Tibial artery (tissue), 4 donors: ENCODE measurements around the gene PCDH9.

Experiments used
- DNase-seq, 2 donors: peaks; one replicate each; pipeline ENCODE4 v3.0.0-alpha.2; 2019
- H3K27ac ChIP-seq, 2 donors: fragments of 200-600 bp; sonication (generic) in 1 of 2; 1 replicate in 1 of 2; 2 replicates in 1 of 2; pipeline ENCODE4 v1.5.1; 2018 to 2019; ENCODE audit warnings: mild to moderate bottlenecking in 1 of 2
- H3K27me3 ChIP-seq, 2 donors: fragments of 200-600 bp; sonication (generic) in 1 of 2; one replicate each; pipeline versions ENCODE4 v1.5.1 to v1.6.0; 2016 to 2019
- H3K36me3 ChIP-seq, 3 donors: fragments of 200-600 bp; sonication (generic) in 2 of 3; one replicate each; pipeline ENCODE4 v1.5.1; 2016 to 2019; ENCODE audit warnings: mild to moderate bottlenecking in 2 of 3
- H3K4me1 ChIP-seq, 4 donors: fragments of 200-600 bp; sonication (generic) in 2 of 4; 1 replicate in 3 of 4; 2 replicates in 1 of 4; pipeline ENCODE4 v1.5.1; 2016 to 2019
- H3K4me3 ChIP-seq, 2 donors: fragments of 200-600 bp; sonication (generic) in 1 of 2; 1 replicate in 1 of 2; 2 replicates in 1 of 2; pipeline ENCODE4 v1.5.1; 2018 to 2019; ENCODE audit warnings: mild to moderate bottlenecking in 2 of 2
- H3K9me3 ChIP-seq, 3 donors: fragments of 200-600 bp; sonication (generic) in 1 of 3; one replicate each; pipeline ENCODE4 v1.5.1; 2016 to 2019
- intact Hi-C: fragments of 100-400 bp; cut with DNase I; formaldehyde crosslinking; loops from one replicate; pipeline ENCODE4 v1.15.0; 2023; ENCODE audit warnings: low total_unique reads
- TF ChIP-seq, protein P1 (sequence below), 2 experiments: fragments of 200-600 bp in 1 of 2; fragments of 450-650 bp in 1 of 2; IDR thresholded peaks; one replicate each; pipeline ENCODE4 v1.5.1; 2017 to 2019; ENCODE audit warnings: antibody characterized with exemption in 2 of 2, mild to moderate bottlenecking in 1 of 2, moderate library complexity in 1 of 2

PCDH9 gene

DNA sequence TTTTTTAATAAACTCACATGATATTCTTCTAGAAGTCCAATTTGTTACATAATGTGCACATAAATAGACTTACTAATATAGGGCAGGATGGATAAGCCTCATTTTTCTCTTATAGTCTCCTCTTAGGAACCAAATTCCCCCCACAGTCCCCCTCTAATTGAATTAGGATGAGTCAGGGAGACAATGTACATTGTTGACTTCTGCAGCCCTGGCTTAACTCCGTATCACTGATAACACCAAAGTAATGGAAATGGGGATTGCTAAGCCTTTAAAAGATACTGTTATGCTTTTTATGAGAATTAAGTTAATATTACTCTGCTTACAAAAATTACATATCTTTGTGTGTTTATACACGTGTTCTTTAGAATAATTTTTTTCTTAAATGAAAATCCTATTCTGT, 5.1 kb upstream of the PCDH9 start:
- TF ChIP-seq, protein P1, sequence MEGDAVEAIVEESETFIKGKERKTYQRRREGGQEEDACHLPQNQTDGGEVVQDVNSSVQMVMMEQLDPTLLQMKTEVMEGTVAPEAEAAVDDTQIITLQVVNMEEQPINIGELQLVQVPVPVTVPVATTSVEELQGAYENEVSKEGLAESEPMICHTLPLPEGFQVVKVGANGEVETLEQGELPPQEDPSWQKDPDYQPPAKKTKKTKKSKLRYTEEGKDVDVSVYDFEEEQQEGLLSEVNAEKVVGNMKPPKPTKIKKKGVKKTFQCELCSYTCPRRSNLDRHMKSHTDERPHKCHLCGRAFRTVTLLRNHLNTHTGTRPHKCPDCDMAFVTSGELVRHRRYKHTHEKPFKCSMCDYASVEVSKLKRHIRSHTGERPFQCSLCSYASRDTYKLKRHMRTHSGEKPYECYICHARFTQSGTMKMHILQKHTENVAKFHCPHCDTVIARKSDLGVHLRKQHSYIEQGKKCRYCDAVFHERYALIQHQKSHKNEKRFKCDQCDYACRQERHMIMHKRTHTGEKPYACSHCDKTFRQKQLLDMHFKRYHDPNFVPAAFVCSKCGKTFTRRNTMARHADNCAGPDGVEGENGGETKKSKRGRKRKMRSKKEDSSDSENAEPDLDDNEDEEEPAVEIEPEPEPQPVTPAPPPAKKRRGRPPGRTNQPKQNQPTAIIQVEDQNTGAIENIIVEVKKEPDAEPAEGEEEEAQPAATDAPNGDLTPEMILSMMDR (IDR thresholded peaks at IDR 0.05) = no peak
- no peak for DNase-seq
- intact Hi-C loops = no loop called here
- peaks cover 0 to 7% (median 0%) of the 10 kb centered on the region in 4 donors for H3K4me1 ChIP-seq
- H3K4me3 ChIP-seq = no peak overlapping the region
- no peaks in the 10 kb centered on the region for H3K27me3 ChIP-seq
- no peaks in the 10 kb centered on the region for H3K9me3 ChIP-seq
- H3K27ac ChIP-seq = no peak overlapping the region
- no peaks in the 10 kb centered on the region for H3K36me3 ChIP-seq

DNA sequence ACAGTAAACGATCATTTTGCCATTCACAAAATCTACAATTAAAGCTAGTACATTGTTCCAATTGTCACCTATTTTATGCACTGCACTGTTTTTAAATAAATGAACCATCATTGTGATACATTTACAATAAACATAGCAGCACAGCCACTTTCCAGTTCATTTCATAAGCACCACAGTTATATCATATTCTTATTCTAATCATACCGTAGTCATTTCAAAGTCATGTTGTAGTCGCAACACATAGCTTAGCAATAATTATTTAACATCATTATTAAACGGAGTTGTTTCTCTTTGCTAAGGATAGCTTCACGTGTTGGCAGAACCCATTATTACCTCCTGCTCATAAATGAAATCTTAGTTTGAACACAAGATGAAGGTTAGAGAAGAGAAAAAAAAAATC, 2.2 kb upstream of the PCDH9 start:
- no peaks in the 10 kb centered on the region for H3K9me3 ChIP-seq
- peaks cover 0 to 15% (median 6%) of the 10 kb centered on the region in 4 donors for H3K4me1 ChIP-seq
- H3K36me3 ChIP-seq = no peaks in the 10 kb centered on the region
- H3K4me3 ChIP-seq = no peak overlapping the region
- peaks cover 0 to 3% of the 10 kb centered on the region in 2 donors for H3K27me3 ChIP-seq
- intact Hi-C loops = no loop called here
- peak overlapping the region in 1 of 2 donors; percentile 4 for H3K27ac ChIP-seq
- TF ChIP-seq, protein P1 (IDR thresholded peaks at IDR 0.05) = no peak
- no peak for DNase-seq

DNA sequence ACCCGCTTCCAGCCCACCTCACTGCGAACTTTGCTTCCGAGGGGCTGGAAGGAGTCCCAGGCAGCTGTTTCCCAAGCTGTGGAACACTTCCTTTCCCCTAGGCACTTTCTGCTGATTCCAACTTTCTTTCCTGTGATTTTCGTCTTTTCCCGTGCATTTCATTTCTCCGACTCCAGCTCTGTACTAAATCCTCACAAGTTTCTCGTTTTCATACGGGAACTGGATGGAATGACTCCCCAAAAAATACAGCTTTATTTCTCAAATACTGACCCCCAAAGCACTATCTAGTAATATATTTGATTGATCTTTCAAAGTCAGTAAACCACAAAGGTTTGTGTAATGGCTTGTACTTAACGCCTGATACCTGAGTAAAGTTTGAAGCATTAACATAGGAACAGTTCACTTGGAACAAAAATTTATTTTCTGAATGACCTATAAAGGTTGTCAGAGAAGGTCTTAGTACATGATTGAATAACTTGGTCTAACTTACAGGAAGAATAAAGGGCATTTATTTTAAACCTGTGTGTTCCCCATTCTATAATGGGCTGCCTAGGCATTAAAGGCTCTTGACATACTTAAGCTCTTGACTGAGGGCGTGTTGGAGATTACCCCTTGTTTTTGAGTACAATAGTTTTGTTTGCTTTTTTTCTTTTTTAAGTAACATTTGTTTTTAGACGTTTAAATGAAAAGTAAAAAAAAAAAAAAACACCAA, 1.3 kb upstream of the PCDH9 start:
- H3K9me3 ChIP-seq = no peaks in the 10 kb centered on the region
- DNase-seq = no peak
- TF ChIP-seq, protein P1 (IDR thresholded peaks at IDR 0.05) = no peak
- intact Hi-C loops = no loop called here
- H3K27me3 ChIP-seq = peaks cover 0 to 5% of the 10 kb centered on the region in 2 donors
- peak overlapping the region; percentile 71 to 84 for H3K27ac ChIP-seq
- peaks cover 0 to 15% (median 6%) of the 10 kb centered on the region in 4 donors for H3K4me1 ChIP-seq
- H3K4me3 ChIP-seq = peak overlapping the region; percentile 77 to 85
- no peaks in the 10 kb centered on the region for H3K36me3 ChIP-seq

DNA sequence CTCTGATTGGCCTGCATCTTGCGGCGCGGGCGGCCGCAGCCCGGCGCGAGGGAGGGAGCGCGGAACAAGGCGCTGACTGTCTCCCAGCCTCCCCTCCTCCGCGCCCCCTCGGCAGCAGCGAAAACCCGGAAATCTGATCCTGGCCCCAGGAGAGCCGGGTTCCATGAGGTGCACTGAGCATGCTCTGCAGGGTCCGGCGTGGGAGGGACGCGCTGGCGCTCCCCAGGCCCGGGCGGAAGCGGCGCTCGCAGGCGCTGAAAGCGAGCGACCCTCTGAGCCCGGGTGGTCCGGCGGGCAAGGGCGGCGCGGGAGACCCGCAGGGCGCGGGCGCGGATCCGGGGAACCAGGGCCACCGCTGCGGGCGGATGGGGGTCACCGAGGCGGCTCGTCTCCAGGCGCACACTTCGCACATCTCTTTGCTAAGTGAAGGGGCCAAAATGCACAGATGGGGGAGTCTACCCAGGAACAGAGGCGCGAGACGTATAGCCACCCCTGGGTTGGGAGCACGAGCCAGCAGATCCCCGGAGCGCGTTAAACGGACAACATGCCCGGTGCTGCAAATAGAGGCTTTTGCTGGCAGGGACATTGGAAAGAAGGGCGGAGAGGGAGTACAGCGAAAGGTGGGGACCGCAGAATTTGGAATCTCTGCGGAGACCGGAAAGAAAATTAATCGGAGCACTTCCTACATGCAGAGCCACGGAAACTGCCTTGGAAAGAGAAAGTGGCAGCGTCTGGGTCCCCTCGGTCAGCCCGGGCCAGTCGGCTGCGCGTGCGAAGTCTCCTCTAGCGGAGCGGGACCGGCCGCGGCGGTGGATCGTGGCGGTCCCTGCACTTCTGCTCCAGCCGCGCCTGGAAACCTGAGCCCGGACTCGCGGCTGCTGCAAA, 510 bp upstream of the PCDH9 start:
- intact Hi-C loops = no loop called here
- Histone ChIP-seq H3K4me1 (peaks cover 0 to 15% (median 6%) of the 10 kb centered on the region in 4 donors), H3K27me3 (peaks cover 0 to 5% of the 10 kb centered on the region in 2 donors), H3K4me3 (peak overlapping the region; percentile 77 to 85), H3K9me3 (no peaks in the 10 kb centered on the region), H3K27ac (peak overlapping the region; percentile 71 to 84), H3K36me3 (no peaks in the 10 kb centered on the region)
- DNase-seq = peak; percentile 95 to 97
- TF ChIP-seq, protein P1 (IDR thresholded peaks at IDR 0.05) = no peak

DNA sequence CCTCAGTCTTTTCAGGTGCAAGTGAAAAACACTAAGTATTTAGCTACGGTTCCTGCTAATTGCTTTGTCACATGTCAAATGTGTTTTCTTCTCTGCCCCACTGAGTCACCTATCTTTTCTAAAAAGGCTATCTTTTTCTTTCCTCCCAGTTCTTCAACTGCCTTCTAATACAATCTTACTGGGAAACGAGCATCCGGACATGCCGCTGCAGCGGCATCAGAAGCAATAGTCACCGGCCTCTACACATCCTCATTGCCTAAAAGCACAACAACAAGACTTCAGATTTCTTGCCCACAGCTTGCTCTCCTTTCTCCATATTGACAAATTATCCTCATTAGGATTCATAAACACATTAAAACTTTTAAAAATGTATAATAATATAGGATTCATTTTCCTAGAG, 1.2 kb downstream of the PCDH9 start:
- H3K4me3 ChIP-seq = peak overlapping the region; percentile 77 to 85
- DNase-seq = no peak
- no peaks in the 10 kb centered on the region for H3K36me3 ChIP-seq
- peaks cover 0 to 15% (median 7%) of the 10 kb centered on the region in 4 donors for H3K4me1 ChIP-seq
- peaks cover 0 to 5% of the 10 kb centered on the region in 2 donors for H3K27me3 ChIP-seq
- intact Hi-C loops = no loop called here
- no peak overlapping the region for H3K27ac ChIP-seq
- TF ChIP-seq, protein P1 (IDR thresholded peaks at IDR 0.05) = no peak
- no peaks in the 10 kb centered on the region for H3K9me3 ChIP-seq
